GM10248 (cell line): ENCODE measurements around the gene TEAD1.

Experiments used
- CTCF ChIA-PET: fragments of 300-600 bp; sonication (Branson Sonifier 250); formaldehyde crosslinking; extraction: SDS; loops from one replicate; lab custom pipeline; 2021; ENCODE audit warnings: antibody characterized with exemption; lab: Yijun Ruan, JAX
- POLR2A ChIA-PET: fragments of 350-650 bp; sonication (Branson Sonifier 250); formaldehyde crosslinking; extraction: SDS; loops from one replicate; lab custom pipeline; 2020; ENCODE audit warnings: antibody characterized with exemption; lab: Yijun Ruan, JAX
- DNase-seq: peaks from one replicate; pipeline ENCODE4 v3.0.0; 2012; ENCODE audit errors: extremely low spot score
- CTCF ChIP-seq: IDR thresholded peaks from 2 replicates; pipeline ENCODE4 v1.5.1; 2012; ENCODE audit warnings: mild to moderate bottlenecking, low read depth; ENCODE audit errors: extremely low read depth, missing control alignments, control extremely low read depth

Gene TEAD1

DNA sequence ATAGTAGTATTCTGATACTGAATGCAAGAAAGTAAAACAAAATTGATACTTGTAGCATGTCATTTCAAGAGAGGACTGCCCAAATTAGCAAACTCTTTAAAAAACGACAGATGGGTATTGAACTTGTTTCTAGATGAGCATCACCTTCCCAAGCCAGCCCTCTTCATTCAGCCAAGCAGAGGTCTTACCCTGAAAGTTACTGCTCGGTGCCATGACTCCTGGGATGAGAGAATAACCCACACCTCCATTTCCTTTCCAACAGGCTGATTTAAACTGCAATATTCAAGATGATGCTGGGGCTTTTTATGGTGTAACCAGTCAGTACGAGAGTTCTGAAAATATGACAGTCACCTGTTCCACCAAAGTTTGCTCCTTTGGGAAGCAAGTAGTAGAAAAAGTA, 250.4 kb downstream of the TEAD1 start:
- no peak for TF ChIP-seq CTCF
- POLR2A ChIA-PET = no interaction called here
- no peak for DNase-seq
- CTCF ChIA-PET = no interaction called here

DNA sequence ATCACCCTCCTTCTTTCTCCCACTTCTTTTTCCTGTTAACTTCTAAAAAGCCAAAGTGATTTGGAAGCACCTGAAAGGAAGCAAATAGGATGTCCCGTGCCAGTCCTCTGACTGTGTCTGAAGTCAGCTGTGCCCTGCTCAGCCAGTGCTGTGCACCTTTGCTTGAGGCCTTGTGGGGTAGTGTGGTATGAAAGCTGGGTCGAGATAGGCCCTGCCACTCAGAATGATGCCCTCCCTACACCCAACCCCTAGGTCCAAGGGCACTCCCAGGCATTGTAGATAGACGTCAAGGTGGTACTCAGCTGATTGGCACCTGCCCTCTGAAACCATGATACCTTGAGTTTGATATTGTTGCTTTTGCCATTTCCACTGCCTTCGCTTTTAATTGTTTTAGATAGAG, 251.3 kb downstream of the TEAD1 start:
- ChIA-PET CTCF (no interaction called here), POLR2A (no interaction called here)
- DNase-seq = no peak
- no peak for TF ChIP-seq CTCF

GRCh38 chr11:12927221-12927620, 253.0 kb downstream of the TEAD1 start:
- no peak for TF ChIP-seq CTCF
- no peak for DNase-seq
- CTCF ChIA-PET = interaction anchor here (0.9 to 1.4 kb wide), 3 partner anchors 9 to 15 kb away, joined by 3 to 6 read pairs (median 3); no protein-coding TSS in a partner anchor
- POLR2A ChIA-PET = no interaction called here

DNA sequence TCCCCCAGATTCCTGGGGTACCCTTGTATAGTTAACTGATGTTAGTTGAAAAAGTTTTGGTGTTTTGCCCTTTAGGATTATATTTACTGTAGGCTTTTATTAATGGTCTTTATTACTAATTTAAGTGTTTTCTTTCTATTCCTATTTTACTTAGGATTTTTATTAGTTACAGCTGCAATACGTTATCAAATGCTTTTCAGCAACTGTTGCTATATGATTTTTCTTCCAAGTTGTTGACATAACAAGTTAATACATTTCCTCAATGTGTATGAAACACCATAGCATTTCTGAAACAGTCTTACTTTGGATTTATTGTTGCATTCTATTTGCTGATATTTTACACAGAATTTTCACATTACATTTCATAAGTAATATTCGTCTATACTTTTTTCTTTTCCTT, 253.7 kb downstream of the TEAD1 start:
- CTCF ChIA-PET = interaction anchor here (1.1 to 1.4 kb wide), 2 partner anchors 10 to 15 kb away, joined by 3 to 6 read pairs; no protein-coding TSS in a partner anchor
- DNase-seq = no peak
- TF ChIP-seq CTCF = no peak
- POLR2A ChIA-PET = no interaction called here

DNA sequence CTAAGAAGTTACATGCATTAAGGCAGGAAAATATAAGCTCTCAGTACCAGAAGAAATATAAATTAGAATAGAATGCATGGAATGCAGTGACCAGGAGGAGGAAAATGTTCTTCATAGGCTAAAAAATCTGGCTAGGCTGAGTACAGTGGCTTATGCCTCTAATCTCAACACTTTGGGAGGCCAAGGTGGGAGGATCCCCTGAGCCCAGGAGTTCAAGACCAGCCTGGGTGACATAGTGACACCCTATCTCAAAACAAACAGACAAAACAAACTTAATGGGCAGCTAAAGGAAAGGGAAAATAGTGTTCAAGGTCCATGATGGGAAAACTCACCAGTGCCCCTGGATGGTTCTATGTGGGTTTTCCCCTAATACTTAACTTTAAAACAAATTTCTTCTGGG, 256.6 kb downstream of the TEAD1 start:
- POLR2A ChIA-PET = no interaction called here
- no peak for TF ChIP-seq CTCF
- no peak for DNase-seq
- CTCF ChIA-PET = interaction anchor here (1.0 kb wide), 1 partner anchor 10 kb away, joined by 3 read pairs; no protein-coding TSS in a partner anchor

GRCh38 chr11:12932485-12932884, 258.3 kb downstream of the TEAD1 start:
- ChIA-PET POLR2A (no interaction called here), CTCF (no interaction called here)
- TF ChIP-seq CTCF = no peak
- no peak for DNase-seq
